ENCODE data around the gene CHURC1. TPM values are rescaled to one million over a fixed set of nuclear protein-coding genes. Genes with fewer than 3 reads are reported as not detected.

The CHURC1 gene
- polyA plus RNA-seq, 4 donors = 46.6 to 79.0 (median 61.3) TPM

DNA sequence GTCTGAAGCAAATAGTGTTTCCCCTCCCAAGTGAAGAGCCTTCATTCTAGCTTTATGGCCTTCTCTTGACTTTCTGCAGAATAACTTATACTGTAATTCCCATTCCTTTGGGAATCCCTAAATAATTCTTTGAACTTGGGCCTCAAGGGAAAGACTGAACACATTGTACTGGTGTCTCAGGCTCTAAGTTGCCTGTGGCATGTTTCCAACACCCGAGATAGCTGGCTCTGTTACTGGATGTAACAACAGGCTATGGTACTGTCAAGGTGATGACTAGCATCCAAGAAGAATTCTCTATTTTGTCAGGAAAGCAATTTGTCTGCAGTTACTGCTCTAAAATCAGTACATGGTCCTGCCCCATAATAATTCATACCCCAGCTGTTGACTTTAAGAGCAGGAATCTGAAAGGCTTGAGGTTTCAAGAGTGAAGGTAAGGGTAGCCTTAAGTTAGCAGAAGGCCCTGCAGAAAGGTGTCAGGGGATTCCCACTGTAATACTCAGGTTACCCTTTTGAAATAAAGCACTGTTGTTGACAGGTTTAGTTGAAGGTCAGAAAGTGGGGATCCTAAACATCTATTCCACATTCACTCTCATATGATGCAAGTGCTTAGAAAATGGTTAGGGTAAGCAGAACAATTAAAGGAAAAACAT lies 23.0 kb downstream of the CHURC1 start:
- DNase-seq (ENCODE audit: low read depth in 4 of 4, low spot score in 3 of 4) = no peak

DNA sequence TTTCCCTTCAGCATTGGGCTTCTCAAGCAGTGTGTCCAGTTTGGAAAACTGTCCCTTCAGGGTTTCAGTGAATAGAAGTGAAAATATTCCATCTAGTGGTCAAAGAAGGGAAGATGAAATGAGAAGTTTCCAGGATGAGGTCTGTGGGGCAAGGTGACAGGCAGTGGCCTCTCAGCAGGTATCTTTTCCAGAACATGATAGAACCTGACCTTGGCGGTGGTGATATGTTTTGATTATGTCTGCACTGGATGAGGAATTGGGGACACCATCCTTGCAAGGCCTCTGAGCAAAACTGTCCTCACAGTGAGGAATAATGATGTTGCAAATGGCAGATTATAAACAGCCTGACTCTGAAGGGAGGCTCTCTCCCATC lies 23.6 kb downstream of the CHURC1 start:
- no peak for DNase-seq (ENCODE audit: low read depth in 4 of 4, low spot score in 3 of 4)

DNA sequence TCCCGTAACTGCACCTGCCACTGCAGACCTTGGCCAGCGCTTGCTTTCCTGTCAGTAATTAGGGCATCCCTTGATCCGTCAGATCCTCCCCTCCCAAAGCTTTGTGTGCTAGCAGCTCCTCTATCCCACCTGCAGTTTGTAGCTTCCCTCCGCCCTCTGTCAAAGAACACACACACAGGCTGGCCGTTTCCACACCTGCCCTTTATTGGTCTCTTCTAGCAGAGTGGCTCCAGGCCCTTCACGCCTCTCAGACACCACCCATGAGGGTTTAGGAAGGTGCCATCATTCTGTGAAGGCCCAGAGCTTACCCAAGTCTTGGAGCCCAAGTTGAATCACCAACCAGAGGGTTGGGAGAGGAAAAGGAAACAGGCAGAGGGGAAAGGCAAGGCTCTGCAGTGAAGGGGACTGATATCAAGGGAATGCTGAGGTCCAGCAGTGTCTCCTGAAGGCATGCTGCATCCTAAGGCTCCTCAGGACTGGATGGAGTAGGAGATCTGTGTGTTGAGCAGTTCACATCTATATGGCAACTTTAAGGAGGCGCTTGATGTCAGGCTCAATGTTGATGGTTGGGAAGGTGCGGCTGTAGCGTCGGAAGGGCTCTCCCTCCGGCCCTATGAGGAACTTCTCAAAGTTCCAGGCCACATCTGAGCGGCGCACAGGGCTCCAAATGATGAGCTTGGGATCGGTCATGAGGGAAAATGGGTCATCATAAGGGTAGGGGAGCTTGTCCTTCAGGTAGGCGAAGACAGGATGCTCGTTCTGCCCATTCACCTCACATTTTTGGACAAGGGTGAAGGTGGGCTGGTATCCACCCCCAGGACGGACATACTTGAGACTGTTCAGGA lies 24.9 kb downstream of the CHURC1 start:
- DNase-seq (ENCODE audit: low read depth in 4 of 4, low spot score in 3 of 4) = no peak

DNA sequence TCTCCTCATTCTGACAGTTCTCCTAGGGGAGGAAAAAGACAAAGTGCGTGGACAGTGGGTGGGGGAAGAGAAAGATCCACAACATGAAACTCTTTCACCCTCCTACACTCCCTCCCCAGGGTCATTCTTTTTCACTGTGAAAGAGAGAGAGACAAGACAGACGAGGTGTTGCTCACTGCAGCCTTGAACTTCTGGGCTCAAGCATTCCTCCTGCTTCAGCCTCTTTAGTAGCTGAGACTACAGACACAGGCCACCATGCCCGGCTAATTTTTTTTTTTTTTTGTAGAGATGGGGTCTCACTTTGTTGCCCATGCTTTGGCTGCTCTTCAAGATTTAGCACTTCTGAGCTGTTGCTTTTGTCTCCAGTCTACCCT lies 25.5 kb downstream of the CHURC1 start:
- DNase-seq (ENCODE audit: low read depth in 4 of 4, low spot score in 3 of 4) = no peak

DNA sequence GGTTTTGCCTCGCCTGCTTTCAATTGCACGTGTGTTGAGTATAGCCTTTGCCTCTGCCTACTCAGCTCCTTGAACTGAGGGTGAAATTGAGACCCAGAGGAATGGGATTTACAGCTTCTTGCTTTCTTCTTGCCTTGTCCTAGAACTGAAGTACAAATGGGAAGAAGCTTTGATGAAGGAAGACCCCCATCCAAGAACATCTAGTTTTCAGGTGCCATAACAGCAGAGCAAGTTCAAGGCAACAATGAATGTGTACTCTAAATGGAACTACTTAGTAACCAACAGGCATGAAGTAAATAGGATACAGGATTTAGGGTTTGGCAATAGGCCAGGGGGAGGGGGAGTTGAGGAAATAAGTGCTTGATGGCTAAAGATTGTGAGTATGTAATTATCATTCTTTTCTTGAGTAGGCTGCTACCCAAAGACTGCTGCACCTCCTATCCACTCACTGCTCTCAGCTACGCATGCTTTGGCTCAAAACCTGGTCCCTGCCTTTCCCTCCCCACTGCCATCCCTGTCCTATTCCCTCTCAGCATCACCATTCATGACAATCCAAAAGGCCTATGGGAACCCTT lies 26.2 kb downstream of the CHURC1 start:
- DNase-seq (ENCODE audit: low read depth in 4 of 4, low spot score in 3 of 4) = no peak

DNA sequence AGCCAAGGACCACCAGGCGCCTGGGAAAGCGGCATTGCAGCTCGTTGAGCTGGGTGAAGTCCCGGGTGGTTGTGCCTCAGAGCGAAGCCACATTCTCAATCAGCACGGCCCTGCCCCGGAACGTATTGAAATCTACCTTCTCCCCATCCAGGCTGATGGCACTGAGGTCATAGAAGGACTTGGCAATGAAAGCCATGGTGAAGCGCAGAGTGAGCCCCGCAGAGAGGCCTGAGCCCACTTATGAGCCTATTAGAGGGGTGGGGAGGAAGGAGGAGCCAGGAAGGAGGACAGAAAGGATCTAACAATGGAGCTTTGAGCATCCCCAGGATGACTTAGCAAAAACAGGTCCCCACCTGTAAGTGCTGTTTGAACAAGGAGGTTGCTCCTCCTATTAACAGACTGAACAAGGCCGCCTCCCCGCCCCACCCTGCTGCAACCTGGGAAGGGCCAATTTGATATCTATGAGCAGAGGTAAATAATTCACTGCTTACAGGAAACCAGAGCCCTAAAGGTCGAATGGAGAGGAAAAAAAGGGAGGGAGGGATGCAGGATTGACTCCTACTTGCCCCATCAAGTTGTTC lies 28.4 kb downstream of the CHURC1 start, which contains the start of gene GPX2:
Gene GPX2, minus strand, starts transcription at position 215 of the 581 bp plus-strand sequence. Its CDS starts 19 bp downstream, at position 196.
- no peak for DNase-seq (ENCODE audit: low read depth in 4 of 4, low spot score in 3 of 4)

DNA sequence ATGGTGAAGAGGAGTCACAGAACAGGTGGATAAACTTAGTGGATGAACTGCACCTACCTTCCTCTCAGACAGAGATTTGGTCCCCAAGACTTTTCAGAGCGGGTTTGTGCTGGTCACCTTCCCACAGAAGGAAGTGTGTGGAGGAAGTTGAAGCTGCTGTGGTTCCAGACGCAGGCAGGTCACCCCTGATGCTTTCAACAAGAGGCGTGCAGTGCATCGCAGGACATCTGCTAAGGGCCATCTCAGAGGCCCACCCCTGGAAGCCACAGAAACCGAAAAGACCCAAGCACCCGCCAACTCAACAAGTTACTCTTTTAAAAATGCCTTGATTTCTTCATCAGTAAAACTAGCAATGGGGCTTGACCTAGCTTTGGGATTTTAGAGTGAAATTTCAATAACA lies 29.3 kb downstream of the CHURC1 start:
- DNase-seq (ENCODE audit: low read depth in 4 of 4, low spot score in 3 of 4) = no peak

DNA sequence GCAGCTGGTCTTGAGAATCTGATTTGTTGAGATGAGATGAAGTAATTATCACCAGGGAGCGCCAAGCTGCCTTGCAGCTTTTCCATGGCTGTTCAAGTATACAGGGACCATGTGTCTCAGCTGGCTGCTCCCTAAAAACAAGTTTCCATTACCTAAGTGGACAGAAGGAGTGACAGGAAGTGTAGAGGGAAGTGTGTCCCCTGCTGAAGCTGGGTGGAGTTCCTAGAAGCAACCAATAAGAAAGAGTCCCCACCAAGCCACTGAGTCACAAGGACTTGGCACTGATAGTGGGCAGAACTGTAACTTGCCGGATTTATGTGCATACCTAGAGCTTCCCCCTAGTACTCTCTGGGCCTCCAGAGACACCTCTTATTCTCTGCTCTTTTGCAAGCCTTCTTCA lies 29.8 kb downstream of the CHURC1 start:
- DNase-seq (ENCODE audit: low read depth in 4 of 4, low spot score in 3 of 4) = no peak

DNA sequence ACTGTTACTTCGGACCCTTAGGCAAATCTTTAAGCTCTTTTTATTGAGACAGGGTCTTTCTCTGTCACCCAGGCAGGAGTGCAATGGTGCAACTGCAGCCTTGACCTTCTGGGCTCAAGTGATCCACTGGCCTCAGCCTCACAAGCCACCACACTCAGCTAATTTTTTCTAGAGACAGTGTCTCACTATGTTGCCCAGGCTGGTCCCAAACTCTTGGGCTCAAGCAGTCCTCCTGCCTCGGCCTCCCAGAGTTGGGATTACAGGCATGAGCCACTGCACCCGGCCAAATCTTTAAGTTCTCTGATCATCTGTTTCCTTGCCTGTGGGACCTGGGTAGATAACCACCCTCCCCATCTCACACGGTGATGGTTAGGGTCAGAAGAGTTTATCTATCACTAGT lies 30.6 kb downstream of the CHURC1 start:
- no peak for DNase-seq (ENCODE audit: low read depth in 4 of 4, low spot score in 3 of 4)

DNA sequence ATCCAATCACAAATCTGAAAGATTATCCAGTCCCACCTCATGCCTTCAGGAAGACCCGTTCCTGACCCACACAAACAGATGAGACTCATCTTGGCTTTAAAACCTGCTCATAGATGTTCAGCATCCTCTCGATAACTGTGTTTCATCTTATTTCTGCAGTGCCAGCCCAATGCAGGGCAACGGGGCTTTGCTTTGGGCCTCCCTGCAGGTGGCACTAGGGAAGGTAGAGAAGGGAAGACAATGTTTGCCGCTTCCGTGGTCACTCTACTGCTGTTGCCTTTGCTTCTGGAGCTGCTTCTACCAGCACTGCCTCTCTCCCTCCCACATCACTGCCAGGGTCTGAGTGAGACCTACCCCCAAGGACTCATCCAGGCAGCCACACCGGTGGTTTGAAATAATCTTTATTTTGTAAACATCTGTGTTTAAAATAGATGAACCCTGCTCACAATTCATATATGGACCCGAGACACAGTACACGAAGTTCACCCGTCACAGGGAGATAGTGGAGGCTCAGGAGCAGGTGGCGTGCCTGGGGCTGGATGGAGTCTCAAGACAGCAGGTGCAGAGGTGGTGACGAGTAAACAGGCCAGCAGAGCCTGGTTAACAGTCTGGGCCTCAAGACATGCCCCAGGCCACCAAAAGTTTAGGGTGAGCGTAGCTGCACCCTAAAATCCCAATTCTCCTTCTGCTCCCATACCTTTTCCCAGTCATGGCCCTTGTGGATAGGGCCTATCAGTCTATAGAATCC lies 31.4 kb downstream of the CHURC1 start:
- DNase-seq (ENCODE audit: low read depth in 4 of 4, low spot score in 3 of 4) = no peak

DNA sequence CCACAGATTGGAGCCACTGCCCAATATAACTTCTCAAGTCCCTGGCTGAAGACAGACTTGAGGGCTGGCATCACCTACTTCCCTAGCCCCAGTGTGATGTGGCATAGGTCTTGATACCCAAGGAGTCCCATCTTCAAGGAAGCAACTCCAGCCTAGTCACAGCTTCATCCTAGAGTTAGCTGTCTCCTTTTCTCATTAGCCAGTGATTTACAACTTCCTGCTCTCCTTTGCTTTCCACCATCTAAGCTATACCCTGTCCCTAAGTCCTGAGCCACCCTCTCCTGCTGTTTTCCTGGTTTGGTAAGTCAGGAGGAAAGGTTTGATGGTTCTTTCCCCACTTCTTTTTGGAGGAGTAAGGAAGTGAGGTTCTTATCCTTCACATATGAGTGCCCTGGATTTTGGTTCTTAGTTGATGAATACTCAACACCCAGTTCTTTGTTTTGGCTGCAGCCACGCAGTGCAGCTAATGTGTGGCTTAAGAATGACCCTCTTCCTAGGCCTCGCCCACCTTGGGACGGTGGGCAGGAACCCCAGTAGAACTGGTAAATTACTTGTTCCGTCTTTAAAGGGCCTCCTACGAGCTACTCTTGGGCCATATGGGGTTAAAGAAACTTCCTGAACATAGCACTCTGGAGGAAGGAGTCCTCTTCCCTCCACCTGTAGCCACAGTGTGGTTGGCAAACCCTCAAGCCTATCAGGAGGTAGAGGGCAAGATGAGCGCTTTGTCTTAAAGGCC lies 32.2 kb downstream of the CHURC1 start:
- DNase-seq (ENCODE audit: low read depth in 4 of 4, low spot score in 3 of 4) = no peak

DNA sequence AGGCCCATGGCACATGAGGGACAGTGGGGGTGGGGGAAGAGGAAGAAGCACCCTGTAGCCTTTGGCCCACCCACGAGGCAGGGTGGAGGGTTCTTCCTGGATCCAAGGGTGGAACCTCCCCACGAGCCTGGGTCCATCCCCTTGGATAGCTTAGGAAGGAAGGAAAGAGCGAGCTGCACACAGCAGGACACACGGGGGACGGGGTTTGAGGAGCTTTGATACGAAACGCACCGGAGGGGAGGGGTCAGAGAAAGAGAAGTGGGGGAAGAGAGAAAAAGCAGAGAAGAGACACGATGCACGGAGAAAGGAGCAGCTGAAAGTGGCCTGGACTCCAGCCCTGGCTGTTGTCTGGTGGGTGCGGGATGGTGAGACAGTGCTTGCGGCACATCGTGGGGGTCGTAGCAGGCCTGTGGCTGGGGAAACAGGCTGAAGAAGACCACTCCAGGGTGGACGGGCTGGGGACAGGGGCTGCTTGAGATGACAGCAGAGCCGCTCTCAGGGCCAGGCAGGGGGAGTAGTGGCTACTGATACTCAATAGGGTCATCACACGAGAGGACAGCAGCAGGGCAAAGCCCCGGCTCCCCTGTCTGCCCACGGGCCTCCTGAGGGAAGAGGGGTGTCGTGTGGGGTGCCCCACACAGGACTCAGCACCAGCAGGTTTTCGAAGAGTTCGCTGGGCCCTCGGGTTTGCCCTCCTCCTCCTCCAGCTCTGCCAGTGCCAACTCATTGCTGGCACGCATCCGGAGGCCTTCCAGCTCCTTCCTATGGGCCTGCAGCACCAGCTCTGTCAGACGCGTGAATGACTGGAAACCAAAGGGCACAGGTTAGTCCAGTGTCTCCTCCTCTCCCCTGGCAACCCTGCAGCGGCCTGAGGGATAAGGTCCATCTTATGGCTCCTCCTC lies 33.7 kb downstream of the CHURC1 start:
- no peak for DNase-seq (ENCODE audit: low read depth in 4 of 4, low spot score in 3 of 4)

DNA sequence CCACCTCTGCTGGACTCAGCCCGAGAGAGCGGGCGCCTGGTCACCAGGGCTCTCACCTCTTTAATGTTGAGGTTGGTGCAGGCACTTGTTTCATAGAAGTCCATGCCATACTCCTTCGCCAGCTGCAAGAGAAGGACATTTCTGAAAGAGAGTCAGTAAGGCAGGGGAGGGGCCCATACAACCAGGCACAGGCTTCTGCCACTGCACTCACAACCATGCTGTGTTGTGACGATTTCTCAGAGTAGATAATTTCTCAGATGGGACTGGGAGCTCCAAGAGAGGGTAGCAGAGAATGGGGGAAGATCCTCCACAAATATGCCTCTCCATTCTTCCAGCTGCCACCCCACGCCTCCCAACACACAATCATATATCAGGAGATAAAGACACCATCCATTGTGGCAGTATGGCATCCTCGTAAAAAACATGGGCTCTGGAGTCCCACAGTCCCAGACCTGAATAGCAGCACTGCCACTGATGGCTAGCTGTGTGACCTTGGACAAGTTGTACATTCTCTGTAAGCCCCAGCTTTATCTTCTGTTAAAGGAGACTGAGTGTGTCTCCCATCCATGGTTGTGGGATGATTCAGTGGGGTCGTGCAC lies 34.5 kb downstream of the CHURC1 start:
- no peak for DNase-seq (ENCODE audit: low read depth in 4 of 4, low spot score in 3 of 4)

DNA sequence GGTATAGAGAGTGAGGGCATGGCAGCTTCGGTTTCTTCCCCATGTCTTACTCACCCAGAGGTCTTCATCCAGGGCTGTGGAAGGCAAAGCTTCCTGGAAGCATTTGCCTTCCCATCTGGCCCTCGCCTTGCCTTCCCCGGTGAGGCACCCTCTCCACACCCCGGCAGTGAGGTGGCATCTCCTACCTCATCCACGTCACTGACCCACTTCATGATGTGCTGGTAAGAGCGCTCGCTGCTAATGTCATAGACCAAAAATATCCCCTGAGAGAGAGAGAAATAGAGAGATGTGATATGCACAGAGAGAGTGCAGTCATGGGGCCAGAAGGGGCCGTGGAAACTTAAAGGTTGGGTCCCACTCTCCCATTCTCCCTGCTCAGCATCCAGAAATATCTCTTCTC lies 36.6 kb downstream of the CHURC1 start:
- no peak for DNase-seq (ENCODE audit: low read depth in 4 of 4, low spot score in 3 of 4)

DNA sequence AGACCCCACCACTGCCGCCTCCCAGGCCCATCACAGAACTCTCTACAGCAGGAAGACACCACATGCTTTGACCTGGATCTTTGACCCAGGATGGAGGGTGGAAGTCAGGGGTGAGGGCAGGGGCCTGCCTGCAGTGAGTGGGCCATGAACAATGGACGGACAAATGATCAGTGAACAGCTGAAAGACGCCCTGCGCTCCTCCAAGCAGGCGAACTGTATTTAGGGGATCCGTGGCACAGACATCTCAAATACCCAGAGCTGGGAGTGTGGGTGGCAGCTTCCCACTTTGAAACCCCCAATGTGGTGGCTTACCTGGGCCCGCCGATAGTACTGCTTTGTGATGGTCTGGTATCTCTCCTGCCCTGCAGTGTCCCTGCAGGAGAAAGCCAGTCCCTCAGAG lies 37.0 kb downstream of the CHURC1 start:
- no peak for DNase-seq (ENCODE audit: low read depth in 4 of 4, low spot score in 3 of 4)

DNA sequence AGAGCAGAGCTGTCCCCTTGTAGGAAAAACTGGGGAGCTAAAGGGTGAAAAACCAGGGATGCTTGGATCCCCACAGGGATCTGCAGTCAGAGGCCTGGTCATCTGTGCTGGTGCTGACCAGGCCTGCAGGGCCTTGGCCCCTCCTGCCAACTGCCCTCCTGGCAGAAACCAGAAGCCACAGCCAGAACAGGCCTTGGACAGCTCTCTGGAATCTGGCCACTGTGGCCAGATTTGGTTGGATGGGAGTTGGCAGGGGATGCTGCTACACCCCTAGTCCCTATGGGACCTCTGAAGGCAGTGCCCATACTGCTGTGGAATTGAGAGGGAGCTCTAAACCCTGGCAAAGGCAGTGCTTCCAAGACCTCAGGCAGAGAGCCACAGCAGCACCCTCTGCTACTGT lies 37.5 kb downstream of the CHURC1 start:
- no peak for DNase-seq (ENCODE audit: low read depth in 4 of 4, low spot score in 3 of 4)

DNA sequence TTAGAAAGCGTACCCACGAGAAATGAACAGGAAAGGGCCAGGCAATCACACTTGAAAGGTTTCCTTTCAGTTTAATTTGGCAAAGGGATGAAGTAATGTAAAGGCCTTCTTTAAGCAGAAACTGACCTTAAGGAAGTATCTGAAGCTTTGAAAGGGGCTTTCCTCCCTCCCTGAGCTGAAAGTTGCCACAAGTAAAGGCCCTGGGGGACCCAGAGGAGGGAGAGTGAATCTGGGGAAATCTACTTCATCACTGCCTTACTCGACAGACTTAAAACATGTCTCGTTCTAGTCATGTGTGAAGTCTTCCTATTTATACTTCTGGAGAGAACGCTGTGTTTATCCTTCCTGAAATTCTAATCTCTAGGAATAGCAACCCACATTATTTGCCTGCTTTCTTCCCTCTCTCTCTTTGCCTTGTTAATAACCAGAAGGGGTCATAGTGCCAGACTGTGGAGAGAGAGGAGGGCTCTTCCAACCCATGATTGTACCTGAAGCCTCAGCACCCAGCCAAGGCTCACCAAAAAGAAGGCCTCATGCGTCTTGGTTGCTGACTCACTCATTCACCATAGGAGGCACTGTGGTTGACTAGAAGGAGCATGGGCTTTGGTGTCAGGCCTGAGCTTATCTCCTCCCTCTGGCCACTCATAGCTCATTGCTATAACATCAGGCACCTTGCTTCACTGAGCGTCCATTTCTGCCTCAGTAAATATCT lies 38.5 kb downstream of the CHURC1 start:
- DNase-seq (ENCODE audit: low read depth in 4 of 4, low spot score in 3 of 4) = no peak

DNA sequence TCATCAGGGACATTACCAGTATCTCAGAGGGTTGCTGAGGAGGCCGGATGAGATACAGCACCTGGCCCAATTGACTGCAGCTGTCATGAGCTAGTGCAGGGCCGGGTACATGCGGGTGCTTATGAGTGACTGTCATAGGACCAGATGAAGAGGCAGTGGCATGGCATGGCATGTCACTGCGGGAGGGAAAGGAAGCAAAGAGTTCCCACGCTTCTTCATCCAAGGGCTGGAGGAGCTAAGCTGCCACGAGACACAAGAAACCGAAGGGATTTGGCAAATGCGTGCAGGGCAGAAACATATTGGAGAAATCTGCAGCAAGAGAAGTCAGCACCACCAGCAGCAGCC lies 39.0 kb downstream of the CHURC1 start:
- no peak for DNase-seq (ENCODE audit: low read depth in 4 of 4, low spot score in 3 of 4)

Data from left renal pelvis (tissue), 4 donors.